GM19455 (cell line): ENCODE measurements around the gene SSRP1.
"Not testable (repeated sequence)": the region's sequence is repeated elsewhere in the genome, so short reads cannot be mapped to it uniquely, and the experiment has no call there.

Source experiments
- ATAC-seq: cut with Tn5 transposase; IDR thresholded peaks from one replicate; pipeline ENCODE4 v1.9.1; 2021; ENCODE audit not compliant: unreplicated experiment

Gene SSRP1

DNA sequence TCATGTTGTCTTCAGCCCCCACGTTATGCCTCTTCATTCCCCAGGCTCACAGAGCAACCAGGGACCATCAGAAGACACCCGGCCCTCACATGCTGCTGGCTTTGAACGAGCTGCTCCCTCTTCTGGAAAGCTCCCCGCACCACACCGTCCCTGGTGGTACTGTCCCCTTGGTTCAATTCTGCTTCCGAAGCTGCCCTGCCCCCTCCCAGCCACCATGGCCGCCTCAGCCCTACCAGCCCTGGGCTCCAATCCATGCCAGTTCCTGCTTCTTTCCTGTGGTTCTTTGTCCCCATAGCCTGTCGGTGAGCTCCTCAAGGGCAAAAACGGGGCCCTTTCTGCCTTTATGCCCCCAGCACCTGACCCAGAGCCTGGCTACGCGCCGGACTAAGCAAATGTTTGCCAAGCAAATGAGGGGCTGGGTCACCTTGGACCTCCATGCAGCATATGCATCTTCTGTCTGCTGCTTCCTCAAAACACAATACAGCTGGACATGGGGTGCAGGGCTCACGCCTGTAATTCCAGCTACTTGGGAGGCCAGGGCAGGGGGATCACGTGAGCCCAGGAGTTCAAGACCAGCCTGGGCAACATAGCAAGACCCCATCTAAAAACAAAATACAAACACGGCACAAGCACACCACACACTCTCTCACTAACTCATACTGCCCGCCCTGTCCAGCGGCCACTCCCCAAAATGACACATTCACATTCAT lies 32.3 kb downstream of the SSRP1 start:
- ATAC-seq = no peak

DNA sequence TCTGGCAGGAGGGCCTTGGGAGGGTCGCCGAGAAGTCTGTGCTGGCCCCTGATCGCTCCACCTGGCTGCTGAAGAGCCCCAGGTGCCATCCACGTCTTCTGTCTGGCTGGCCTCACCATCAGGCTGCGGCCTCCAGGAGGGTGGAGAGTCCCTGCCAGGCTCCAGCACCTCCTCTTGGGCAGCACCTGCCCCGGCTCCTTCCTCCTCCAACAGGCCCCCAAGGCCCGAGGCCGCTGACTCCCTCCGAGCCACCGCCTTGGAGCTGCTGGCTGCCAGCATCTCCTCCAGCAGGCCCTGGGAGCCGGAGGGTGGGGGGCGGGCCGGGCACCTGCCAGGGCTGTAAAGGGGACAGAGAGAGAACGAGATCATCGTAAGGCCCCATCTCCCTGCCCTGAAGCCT lies 33.2 kb downstream of the SSRP1 start:
- ATAC-seq = no peak

DNA sequence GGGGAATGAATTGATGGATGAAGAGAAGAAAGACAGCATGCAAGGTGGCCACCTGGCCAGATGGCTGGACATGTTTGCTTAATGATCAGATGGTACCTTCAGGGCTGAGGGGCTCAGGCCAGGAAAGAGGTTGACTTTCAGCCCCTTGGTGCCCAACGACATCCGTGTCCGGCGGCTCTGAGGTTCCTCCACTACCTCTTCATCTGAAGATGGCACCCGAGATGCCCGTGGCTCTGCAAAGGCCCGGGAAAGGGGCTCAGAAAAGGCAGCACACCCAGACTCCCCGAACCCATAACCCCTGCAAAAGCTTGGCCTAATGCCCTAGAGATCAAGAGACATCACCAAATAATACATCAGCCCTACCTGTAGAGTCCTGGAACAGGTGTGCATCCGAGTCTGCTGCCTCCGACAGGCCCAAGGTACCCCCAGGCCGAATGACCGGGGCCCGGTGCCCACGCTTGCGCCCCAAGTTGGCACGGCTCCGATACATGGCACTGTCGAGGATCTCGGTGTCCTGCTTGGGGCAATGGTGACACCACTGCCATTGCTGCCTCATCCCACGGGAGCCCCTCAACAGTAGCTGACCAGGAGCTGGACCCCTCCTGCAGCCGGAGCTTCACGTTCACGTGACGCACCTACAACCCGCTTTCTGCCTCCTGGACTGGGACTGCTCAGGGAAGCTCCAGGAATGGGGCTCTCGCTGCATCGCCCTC lies 33.8 kb downstream of the SSRP1 start:
- no peak for ATAC-seq

DNA sequence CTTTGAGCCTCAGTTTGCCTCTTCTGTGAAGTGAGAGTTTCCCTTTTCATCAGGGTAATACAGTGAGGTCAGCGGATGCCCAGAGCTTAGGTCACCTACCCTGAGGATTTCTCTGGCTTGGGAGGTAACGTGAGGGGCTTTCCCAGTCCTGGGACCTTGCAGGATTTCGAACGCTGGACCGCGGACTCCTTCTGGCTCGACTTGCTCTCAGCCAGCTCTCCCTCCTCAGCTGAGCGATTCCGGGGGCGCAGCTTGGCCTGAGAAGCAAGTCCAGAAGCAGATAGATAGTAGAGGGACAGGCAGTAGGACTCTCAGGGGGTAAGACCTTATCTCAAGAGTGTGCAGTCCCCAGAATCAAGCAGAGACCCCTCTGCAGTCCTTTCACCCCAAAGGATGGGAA lies 34.9 kb downstream of the SSRP1 start:
- no peak for ATAC-seq

DNA sequence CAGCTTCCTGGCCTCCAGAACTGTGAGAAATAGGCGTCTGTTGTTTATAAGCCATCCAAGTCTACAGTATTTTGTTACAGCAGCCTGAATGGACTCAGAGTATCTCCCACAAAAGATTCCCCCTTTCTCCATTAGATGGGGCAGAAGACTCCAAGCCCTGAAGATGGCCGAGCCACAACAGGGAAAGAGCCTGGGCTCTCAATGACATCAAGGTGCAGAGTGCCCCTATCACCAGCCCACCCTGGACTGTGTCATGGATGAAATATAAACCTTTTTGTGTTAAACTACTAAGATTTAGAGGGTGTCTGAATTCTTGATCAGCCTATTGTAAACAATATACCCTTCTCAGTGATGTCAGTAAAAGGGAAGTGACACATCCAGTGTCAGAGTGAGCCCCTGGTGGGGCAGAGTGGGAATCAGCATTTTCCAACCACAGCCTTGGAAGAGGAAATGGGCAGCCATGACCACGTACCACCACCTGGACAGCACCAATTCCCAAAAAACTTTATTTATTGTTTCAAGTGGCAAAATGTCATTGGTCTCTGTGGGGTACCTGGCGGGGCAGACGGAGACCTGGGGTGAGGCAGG lies 36.4 kb downstream of the SSRP1 start:
- no peak for ATAC-seq

DNA sequence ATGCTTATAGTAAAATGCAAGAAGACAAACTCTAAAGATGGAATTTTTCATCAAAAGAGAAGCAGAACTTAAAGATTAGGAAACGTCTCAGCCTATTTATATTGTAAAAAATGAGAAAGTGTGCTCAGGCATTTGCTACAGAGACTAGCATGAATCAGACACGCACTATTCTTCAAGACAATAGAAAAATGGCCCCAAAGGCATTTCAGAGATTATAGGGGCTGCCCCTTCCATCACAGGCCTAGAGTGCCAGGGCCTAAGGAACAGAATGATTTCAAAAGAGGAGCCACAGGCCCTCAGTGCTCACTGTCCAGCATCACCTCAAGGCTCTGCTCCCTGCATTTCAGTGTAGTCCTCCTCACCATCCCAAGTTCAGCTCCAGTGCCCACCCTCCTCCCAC lies 38.5 kb downstream of the SSRP1 start:
- no peak for ATAC-seq

DNA sequence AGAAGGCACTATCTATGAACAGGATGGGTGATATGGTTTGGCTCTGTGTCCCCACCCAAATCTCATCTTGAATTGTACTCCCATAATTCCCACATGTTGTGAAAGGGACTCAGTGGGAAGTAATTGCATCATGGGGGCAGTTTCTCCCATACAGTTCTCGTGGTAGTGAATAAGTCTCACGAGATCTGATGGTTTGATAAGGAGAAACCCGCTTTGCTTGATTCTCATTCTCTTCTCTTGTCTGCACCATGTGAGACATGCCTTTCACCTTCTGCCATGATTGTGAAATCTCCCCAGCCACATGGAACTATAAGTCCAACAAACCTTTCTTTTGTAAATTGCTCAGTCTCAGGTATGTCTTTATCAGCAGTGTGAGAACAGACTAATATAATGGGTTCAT lies 39.5 kb downstream of the SSRP1 start:
- not testable (repeated sequence) for ATAC-seq

GRCh38 chr11:57294225-57295131 lies 41.2 kb downstream of the SSRP1 start:
- no peak for ATAC-seq

DNA sequence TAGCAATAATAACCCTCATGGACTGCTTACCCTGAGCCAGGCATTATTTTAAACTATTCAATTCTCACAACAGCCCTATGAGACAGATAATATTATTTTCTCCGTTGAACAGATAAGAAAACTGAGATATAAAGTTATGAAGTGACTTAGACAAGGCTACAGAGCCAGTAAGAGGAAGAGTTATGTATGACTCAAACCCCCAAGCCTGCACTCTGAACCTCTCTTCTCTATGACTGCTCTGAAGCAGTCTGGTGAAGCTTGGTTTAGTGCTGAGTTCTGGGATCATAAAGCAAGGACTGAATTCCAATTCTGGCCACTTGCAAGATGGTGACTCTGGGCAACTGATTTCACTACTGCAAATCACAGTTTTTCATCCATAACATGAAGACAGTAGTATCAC lies 45.4 kb downstream of the SSRP1 start:
- no peak for ATAC-seq

- ATAC-seq = no peak
Measured at GRCh38 chr11:57288771-57289579, 46.7 kb downstream of the SSRP1 start.

DNA sequence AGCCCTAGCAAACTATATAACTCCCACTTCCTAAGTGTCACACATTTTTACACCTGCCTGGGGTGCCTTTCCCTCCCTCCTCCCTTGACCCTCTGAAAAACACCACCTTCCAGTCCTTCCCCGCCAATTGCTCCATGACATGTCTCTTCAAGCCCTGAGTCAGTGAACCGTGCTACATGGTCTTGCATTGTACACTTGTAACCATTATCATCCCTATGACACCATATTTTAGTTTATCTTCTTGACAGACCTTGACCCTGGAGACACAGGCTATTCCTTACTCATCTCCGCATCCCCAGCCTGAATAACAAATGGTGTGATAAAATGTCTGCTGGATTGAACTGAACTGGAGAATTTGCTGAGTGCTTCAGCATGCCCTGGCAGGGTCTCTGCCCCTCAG lies 47.8 kb downstream of the SSRP1 start:
- ATAC-seq = no peak

DNA sequence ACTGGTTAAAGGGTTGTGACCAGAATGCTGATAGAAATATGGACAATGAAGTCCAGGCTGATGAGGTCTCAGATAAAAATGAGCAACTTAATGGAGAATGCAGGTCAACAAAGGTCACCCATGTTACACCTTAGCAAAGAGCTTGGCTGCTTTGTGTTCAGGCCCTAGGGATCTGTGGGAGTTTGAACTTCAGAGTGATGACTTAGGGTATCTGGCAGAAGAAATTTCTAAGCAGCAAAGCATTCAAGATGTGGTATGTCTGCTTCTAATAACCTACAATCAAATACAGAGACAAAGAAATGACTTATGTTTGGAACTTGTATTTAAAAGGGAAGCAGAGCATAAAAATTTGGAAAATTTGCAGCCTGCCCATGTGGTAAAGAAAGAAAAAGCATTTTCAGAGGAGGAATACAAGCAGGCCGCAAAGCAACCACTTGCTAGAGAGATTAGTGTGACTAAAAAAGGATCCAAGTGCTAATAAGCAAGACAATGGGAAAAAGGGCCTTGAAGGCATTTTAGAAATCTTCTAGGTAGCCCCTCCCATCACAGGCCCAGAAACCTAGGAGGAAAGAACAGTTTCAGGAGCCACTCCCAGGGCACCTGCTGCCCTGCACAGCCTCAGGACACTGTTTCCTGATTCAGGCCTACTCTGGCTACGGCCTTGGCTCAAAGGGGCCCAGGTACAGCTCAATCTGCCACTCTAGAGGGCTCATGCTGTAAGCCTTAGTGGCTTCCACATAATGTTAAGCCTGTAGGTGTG lies 52.3 kb downstream of the SSRP1 start:
- no peak for ATAC-seq

- not testable (repeated sequence) for ATAC-seq
Measured at GRCh38 chr11:57281546-57281945, 54.1 kb downstream of the SSRP1 start.

DNA sequence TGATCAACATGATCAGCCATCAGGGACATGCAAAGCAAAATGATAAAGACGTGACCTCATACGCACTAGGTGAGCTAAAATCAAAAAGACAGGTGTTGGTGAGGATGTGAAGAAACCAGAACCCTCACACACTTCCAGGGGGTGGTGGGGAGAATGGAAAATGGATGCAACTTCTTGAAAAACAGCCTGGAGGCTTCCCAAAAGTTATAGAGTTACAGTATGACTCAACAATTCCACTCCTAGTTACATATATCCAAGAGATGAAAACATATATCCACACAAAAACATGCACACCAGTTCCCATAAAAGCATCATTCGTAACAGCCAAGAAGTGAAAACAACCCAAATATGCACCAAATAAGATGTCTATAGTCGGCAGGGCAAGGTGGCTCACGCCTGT lies 56.6 kb downstream of the SSRP1 start:
- ATAC-seq = no peak

DNA sequence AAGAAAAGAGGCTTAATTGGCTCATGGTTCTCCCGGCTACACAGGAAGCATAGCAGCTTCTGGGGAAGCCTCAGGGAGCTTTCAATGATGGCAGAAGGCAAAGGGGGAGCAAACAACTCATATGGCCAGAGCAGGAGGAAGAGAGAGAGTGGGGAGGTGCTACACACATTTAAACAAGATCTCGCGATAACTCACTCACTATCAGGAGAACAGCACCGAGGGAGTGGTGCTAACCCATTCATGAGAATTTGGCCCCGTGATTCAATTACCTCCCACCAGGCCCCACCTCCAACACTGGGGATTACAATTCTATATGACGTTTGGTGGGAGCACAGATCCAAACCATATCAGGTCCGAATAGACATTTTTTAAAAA lies 57.0 kb downstream of the SSRP1 start:
- ATAC-seq = no peak

DNA sequence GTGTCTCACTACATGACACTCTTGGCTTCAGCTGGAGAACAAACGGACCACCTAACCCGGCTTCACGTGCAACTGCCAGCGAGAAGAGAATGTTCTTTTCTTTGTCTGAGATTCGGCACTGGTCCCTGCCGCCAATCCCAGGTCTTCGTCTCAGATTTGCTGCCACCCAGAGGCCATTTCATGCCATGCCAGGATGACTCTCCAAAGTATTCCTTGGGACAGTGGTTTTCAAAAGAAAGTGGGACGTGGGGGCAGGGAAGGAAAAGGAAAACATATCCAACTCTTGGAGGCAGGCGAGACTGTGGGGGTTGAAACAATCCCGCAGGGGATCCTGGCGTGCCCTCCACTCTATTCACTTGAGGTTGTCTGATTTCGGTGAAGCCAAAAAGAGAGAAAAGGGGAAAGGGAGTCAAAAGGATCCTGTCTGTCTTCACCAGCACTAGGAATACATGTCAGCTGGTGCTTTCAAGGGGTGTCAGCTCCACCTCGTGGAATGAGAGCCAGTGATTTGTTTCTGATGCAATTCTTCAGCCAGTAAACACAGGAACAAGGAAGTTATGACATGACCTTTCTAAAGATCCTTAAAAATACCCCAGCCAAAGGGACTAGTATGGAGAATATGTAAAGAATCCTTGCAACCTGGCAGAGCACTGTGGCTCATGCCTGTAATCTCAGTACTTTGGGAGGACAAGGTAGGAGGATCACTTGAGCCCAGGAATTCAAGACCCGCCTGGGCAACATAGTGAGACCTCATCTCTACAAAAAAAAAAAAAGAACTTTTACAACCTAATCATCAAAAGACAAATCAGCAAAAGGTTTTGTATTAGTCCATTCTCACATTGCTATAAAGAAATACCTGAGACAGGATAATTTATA lies 57.6 kb downstream of the SSRP1 start:
- no peak for ATAC-seq

DNA sequence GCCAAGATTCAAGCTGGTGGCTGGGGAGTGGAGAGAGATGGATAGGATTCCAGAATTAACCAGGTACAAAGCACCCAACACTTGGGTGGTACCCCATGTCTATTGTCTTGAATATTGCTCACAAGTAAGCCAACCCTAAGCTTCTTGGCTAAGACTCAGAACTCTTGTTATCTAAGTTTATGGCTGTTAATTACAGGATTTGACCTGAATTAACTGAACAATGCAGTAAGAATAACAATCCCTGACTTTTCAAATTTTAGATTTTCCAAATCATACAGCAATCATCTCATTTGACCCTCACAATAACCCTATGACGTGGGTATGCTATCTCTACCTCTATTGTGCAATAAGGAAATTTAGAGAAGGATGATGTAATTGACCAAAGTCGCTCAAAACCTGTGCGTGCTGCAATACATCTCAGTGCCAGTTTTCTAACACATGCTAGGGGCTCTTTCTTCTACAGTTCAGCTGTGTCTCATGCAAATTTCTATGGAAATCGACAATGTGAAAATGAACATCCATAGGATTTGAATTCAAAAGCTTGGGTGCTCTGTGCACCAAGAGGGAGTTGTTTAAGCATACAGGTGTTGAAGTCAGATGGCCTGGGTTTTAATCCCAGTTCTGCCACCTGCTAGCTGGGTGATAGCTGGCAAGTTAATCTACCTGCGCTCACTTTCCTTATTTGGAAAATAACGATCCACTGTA lies 58.6 kb downstream of the SSRP1 start:
- no peak for ATAC-seq
